ENCODE measurements around the gene YTHDF1.

YTHDF1 gene

DNA sequence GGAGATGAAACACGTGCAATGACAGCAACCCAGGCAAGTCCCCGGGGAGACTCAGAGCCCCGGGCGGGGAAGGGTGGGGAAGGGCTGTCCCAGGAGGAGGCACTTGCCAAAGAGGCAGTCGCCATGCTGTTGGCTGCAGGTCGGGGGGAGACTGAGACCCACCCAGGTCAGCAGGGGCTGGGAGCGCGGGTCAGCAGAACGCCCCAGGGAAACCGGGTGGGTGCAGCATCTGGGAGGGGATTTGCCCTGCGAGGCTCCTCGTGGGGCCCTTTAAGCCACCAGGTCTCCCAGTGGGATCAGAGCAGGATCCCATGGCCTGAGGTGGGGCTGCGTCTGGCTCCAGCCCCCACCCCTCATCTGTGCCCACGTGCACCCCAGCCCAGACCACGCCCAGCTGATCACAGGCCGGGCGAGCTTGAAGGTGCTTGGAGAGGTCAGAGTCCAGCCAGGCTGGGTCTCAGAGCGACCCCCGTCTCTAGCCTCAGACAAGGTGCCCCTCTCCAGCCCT, 65.5 kb downstream of the YTHDF1 start:
- TF ChIP-seq, protein P1, sequence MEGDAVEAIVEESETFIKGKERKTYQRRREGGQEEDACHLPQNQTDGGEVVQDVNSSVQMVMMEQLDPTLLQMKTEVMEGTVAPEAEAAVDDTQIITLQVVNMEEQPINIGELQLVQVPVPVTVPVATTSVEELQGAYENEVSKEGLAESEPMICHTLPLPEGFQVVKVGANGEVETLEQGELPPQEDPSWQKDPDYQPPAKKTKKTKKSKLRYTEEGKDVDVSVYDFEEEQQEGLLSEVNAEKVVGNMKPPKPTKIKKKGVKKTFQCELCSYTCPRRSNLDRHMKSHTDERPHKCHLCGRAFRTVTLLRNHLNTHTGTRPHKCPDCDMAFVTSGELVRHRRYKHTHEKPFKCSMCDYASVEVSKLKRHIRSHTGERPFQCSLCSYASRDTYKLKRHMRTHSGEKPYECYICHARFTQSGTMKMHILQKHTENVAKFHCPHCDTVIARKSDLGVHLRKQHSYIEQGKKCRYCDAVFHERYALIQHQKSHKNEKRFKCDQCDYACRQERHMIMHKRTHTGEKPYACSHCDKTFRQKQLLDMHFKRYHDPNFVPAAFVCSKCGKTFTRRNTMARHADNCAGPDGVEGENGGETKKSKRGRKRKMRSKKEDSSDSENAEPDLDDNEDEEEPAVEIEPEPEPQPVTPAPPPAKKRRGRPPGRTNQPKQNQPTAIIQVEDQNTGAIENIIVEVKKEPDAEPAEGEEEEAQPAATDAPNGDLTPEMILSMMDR (IDR thresholded peaks at IDR 0.05; ENCODE audit: control insufficient read depth, insufficient read depth, low read depth, low read length, missing control alignments), result no peak

GRCh38 chr20:63149531-63150192, 66.3 kb downstream of the YTHDF1 start:
- TF ChIP-seq, protein P1 (IDR thresholded peaks at IDR 0.05; ENCODE audit: control insufficient read depth, insufficient read depth, low read depth, low read length, missing control alignments), result no peak
- DNase-seq (ENCODE audit: low read depth), result no peak
- H3K4me3 ChIP-seq (ENCODE audit: control insufficient read depth, low read depth, low read length), result no peak overlapping the region

More for the DNA sequence above, 65.5 kb downstream of the YTHDF1 start:
- H3K4me3 ChIP-seq (ENCODE audit: control insufficient read depth, low read depth, low read length), result no peak overlapping the region
- DNase-seq (ENCODE audit: low read depth), result no peak

DNA sequence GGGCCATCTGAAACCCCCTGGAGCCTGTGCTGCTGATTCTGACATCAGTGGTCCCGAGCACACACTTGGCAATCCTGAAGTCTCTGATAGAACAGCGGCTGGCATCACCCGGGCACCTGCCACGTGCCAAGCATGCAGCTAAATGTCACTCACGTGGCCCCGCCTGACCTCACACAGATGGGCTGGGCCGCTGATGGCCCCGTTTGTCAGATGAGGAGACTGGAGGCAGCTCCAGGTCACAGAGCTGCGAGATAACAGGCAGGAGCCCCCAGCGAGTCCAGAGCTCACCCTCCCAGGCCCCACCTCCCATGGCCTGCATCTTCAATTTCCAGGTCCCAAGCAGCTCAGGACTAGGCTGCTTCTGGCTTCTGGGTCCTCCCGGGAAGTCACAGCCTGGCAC, 67.2 kb downstream of the YTHDF1 start:
- no peak overlapping the region for H3K4me3 ChIP-seq (ENCODE audit: control insufficient read depth, low read depth, low read length)
- DNase-seq (ENCODE audit: low read depth), result no peak
- TF ChIP-seq, protein P1 (IDR thresholded peaks at IDR 0.05; ENCODE audit: control insufficient read depth, insufficient read depth, low read depth, low read length, missing control alignments), result no peak

- no peak overlapping the region for H3K4me3 ChIP-seq (ENCODE audit: control insufficient read depth, low read depth, low read length)
- TF ChIP-seq, protein P1 (IDR thresholded peaks at IDR 0.05; ENCODE audit: control insufficient read depth, insufficient read depth, low read depth, low read length, missing control alignments), result no peak
- no peak for DNase-seq (ENCODE audit: low read depth)
Observed at GRCh38 chr20:63147532-63147931, 68.4 kb downstream of the YTHDF1 start.
